ENCODE data around the gene RRN3.

DNA sequence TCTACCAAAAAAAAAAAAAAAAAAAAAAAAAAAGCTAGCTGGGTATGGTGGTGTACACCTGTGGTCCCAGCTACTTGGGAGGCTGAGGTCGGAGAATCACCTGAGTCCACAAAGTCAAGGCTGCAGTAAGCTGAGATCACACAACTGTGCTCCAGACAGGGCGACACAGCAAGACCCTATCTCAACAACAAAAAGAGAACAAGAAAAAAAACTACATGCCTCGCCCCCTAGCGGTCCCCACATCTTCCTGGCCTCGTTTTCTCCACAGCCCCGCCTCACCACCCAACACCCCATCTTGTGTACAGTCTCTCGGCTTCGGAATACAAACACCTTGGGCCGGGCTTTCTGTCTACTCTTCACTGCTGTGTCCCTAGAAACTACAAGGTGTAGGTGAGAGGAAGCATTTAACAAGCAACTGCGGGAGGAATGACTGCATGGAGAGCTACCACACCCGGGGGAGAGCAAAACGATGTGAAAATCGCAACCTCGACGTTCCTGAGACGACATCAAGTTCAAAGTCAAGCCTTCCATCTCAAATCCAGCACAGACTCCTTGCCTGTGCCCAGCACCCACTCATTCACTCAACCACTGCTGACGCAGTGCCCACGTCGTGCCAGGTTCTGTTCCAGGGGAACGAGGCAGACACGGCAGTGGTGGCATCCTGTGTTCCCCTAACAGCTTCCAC lies 47.2 kb downstream of the RRN3 start:
- no peak for TF ChIP-seq EZH2 (IDR thresholded peaks at IDR 0.05; ENCODE audit: low read length)
- TF ChIP-seq CTCF (optimal IDR thresholded peaks at IDR 0.05 in 1 of 3, IDR thresholded peaks at IDR 0.05 in 1 of 3, conservative IDR thresholded peaks at IDR 0.05 in 1 of 3; ENCODE audit: extremely low read depth in 1 of 3, insufficient read depth in 2 of 3, low read length in 3 of 3), result no peak

Measured in keratinocyte (primary cell).